Suprapubic skin (tissue), 4 donors: ENCODE results near the gene CNTD1. TPM values are rescaled to one million over a fixed set of nuclear protein-coding genes. Genes with fewer than 3 reads are reported as not detected.

Source experiments
- DNase-seq, 2 donors: peaks; one replicate each; pipeline ENCODE4 v3.0.0-alpha.2; 2019; ENCODE audit warnings: low spot score in 2 of 2
- H3K27ac ChIP-seq: fragments of 200-600 bp; sonication (generic); one replicate; pipeline ENCODE4 v1.5.1; 2019
- H3K27me3 ChIP-seq: fragments of 200-600 bp; sonication (generic); one replicate; pipeline ENCODE4 v1.5.1; 2019
- H3K36me3 ChIP-seq: fragments of 200-600 bp; sonication (generic); one replicate; pipeline ENCODE4 v1.5.1; 2019
- H3K4me1 ChIP-seq: fragments of 200-600 bp; sonication (generic); one replicate; pipeline ENCODE4 v1.5.1; 2019
- H3K4me3 ChIP-seq: fragments of 200-600 bp; sonication (generic); one replicate; pipeline ENCODE4 v1.5.1; 2019; ENCODE audit warnings: mild to moderate bottlenecking
- H3K9me3 ChIP-seq: fragments of 200-600 bp; sonication (generic); one replicate; pipeline ENCODE4 v1.5.1; 2019
- EP300 ChIP-seq: sonication (generic); formaldehyde crosslinking; IDR thresholded peaks from one replicate; pipeline ENCODE4 v1.6.1; 2017; ENCODE audit warnings: antibody characterized with exemption
- POLR2A ChIP-seq, 2 donors: fragments of 450-650 bp; IDR thresholded peaks; one replicate each; pipeline ENCODE4 v1.6.1; 2017; ENCODE audit warnings: antibody characterized with exemption in 2 of 2, mild to moderate bottlenecking in 2 of 2, moderate library complexity in 2 of 2
- POLR2AphosphoS5 ChIP-seq, 3 donors: sonication (generic); formaldehyde crosslinking; IDR thresholded peaks; one replicate each; pipeline ENCODE4 v1.6.1; 2017; ENCODE audit warnings: antibody characterized with exemption in 3 of 3
- WGBS: methylation state at CpG from one replicate; pipeline ENCODE4 v1.1.5; 2018; 5-methylcytosine and 5-hydroxymethylcytosine counted together
- total RNA-seq, 4 donors: library from RNA; depleted of rRNA; stranded (reverse); fragments of >200 nt; gene quantifications; one replicate each; pipeline ENCODE4 v1.1.0, GENCODE V29; 2016
- TF ChIP-seq, protein P1 (sequence below), 2 donors: fragments of 200-600 bp in 1 of 2; fragments of 450-650 bp in 1 of 2; sonication (generic) in 1 of 2; IDR thresholded peaks; one replicate each; pipeline ENCODE4 v1.5.1; 2016 to 2019; ENCODE audit warnings: antibody characterized with exemption in 2 of 2, mild to moderate bottlenecking in 1 of 2, moderate library complexity in 1 of 2

The CNTD1 gene
- total RNA-seq, 4 donors from 2014 or later: 0.42 TPM; not detected in 3

DNA sequence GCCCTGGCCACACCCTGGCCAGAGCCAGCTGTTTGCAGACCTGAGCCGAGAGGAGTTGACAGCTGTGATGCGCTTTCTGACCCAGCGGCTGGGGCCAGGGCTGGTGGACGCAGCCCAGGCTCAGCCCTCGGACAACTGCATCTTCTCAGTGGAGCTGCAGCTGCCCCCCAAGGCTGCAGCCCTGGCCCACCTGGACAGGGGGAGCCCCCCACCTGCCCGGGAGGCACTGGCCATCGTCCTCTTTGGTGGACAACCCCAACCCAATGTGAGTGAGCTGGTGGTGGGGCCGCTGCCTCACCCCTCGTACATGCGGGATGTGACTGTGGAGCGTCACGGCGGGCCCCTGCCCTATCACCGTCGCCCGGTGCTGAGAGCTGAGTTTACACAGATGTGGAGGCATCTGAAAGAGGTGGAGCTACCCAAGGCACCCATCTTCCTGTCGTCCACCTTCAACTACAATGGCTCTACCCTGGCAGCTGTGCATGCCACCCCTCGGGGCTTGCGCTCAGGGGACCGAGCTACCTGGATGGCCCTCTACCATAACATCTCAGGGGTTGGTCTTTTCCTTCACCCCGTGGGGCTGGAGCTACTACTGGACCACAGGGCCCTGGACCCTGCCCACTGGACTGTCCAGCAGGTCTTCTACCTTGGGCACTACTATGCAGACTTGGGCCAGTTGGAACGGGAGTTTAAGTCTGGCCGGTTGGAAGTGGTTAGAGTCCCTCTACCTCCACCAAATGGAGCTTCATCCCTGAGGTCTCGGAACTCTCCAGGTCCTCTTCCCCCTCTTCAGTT lies 46.3 kb downstream of the CNTD1 start:
- peaks cover 18% of the 10 kb centered on the region for H3K4me1 ChIP-seq
- no peak overlapping the region for H3K27ac ChIP-seq
- no peaks in the 10 kb centered on the region for H3K27me3 ChIP-seq
- H3K36me3 ChIP-seq: peaks cover 56% of the 10 kb centered on the region
- no peaks in the 10 kb centered on the region for H3K9me3 ChIP-seq
- TF ChIP-seq EP300 (no peak), POLR2A (IDR thresholded peaks at IDR 0.05) (no peak), POLR2AphosphoS5 (IDR thresholded peaks at IDR 0.05) (no peak)
- TF ChIP-seq, protein P1, sequence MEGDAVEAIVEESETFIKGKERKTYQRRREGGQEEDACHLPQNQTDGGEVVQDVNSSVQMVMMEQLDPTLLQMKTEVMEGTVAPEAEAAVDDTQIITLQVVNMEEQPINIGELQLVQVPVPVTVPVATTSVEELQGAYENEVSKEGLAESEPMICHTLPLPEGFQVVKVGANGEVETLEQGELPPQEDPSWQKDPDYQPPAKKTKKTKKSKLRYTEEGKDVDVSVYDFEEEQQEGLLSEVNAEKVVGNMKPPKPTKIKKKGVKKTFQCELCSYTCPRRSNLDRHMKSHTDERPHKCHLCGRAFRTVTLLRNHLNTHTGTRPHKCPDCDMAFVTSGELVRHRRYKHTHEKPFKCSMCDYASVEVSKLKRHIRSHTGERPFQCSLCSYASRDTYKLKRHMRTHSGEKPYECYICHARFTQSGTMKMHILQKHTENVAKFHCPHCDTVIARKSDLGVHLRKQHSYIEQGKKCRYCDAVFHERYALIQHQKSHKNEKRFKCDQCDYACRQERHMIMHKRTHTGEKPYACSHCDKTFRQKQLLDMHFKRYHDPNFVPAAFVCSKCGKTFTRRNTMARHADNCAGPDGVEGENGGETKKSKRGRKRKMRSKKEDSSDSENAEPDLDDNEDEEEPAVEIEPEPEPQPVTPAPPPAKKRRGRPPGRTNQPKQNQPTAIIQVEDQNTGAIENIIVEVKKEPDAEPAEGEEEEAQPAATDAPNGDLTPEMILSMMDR (IDR thresholded peaks at IDR 0.05): no peak
- WGBS: 85% methylated on average over 9 of the region's 24 CpGs
- DNase-seq: no peak
- H3K4me3 ChIP-seq: no peak overlapping the region

DNA sequence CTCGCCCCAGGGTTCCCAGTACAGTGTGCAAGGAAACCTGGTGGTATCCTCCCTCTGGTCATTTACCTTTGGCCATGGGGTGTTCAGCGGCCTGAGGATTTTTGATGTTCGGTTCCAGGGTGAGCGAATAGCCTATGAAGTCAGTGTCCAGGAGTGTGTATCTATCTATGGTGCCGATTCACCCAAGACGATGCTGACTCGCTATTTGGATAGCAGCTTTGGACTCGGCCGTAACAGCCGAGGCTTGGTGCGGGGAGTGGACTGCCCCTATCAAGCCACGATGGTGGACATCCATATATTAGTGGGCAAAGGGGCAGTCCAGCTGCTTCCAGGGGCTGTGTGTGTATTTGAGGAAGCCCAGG lies 46.9 kb downstream of the CNTD1 start:
- Histone ChIP-seq H3K4me1 (peaks cover 23% of the 10 kb centered on the region), H3K36me3 (peaks cover 50% of the 10 kb centered on the region), H3K9me3 (no peaks in the 10 kb centered on the region), H3K4me3 (no peak overlapping the region), H3K27ac (no peak overlapping the region), H3K27me3 (no peaks in the 10 kb centered on the region)
- no peak for DNase-seq
- 95% methylated on average over 11 of the region's 12 CpGs for WGBS
- TF ChIP-seq, protein P1 (IDR thresholded peaks at IDR 0.05): no peak
- TF ChIP-seq EP300 (no peak), POLR2AphosphoS5 (IDR thresholded peaks at IDR 0.05) (no peak), POLR2A (IDR thresholded peaks at IDR 0.05) (no peak)

DNA sequence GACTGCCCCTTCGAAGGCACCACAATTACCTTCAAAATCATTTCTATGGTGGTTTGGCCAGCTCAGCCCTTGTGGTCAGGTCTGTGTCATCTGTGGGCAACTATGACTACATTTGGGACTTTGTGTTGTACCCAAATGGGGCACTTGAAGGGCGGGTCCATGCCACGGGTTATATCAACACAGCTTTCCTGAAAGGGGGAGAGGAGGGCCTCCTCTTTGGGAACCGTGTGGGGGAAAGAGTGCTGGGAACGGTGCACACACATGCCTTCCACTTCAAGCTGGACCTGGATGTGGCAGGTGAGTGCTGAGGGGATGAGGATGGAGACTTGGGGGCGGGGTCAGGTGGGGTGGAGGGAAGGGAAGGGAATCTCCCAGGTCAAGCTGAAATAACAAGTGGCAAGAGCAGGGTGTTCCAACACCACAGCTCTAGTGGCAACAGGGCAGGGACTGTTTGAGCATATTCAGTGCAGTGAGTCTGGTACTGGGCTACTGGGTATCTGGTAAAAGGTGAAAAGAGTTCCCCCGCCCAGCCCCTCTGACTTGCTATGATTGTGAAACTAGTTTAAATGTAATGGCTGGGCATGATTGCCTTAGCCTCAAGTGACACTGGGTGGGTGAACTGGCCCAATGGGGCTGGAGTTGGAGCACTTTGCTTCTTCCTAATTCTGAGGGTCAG lies 47.4 kb downstream of the CNTD1 start:
- Histone ChIP-seq H3K27me3 (no peaks in the 10 kb centered on the region), H3K27ac (peak overlapping the region; percentile 31), H3K4me1 (peaks cover 24% of the 10 kb centered on the region), H3K4me3 (no peak overlapping the region), H3K9me3 (no peaks in the 10 kb centered on the region), H3K36me3 (peaks cover 45% of the 10 kb centered on the region)
- 66% methylated on average over 6 of the region's 7 CpGs for WGBS
- TF ChIP-seq, protein P1 (IDR thresholded peaks at IDR 0.05): no peak
- no peak for TF ChIP-seq EP300
- no peak for TF ChIP-seq POLR2A (IDR thresholded peaks at IDR 0.05)
- no peak for TF ChIP-seq POLR2AphosphoS5 (IDR thresholded peaks at IDR 0.05)
- DNase-seq: no peak

DNA sequence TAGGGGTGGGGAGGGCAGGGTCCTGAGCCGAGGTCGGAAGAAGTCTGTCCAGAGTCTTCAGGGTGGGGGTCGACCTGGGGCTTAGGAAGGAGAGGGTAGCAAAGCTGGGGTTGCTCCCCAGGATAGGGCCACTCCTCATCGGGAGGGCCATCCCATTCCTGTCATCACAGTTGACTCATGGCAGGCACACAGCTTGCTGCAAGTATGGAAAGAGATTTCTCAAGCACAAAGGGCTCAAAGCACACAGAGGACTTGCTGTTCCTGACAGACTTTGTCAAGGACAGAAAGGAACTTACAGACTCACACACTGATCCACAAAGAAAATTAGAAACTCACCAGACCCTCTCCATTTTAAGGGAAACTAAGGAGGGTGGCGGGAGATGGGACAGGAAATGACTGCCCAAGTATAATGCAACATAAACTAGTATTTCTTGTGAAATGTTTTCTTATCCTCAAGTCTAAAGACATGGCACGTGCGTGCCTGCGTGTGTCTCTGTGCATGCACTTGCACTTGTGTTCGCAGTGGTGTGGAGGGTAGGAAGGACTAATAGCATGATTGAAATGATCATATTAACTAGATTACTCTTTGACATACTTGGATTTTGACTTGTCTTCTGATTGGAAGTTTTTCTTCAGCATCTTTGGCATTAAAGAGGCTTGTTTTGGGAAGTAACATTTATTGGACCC lies 48.1 kb downstream of the CNTD1 start:
- no peak for DNase-seq
- H3K4me3 ChIP-seq: no peak overlapping the region

More for the DNA sequence above, 48.1 kb downstream of the CNTD1 start:
- 61% methylated on average over 9 of the region's 9 CpGs for WGBS
- peaks cover 24% of the 10 kb centered on the region for H3K4me1 ChIP-seq
- TF ChIP-seq EP300: no peak
- no peak for TF ChIP-seq POLR2A (IDR thresholded peaks at IDR 0.05)
- TF ChIP-seq POLR2AphosphoS5 (IDR thresholded peaks at IDR 0.05): no peak
- TF ChIP-seq, protein P1 (IDR thresholded peaks at IDR 0.05): no peak
- H3K27me3 ChIP-seq: no peaks in the 10 kb centered on the region
- H3K36me3 ChIP-seq: peaks cover 38% of the 10 kb centered on the region
- peak overlapping the region; percentile 31 for H3K27ac ChIP-seq
- H3K9me3 ChIP-seq: no peaks in the 10 kb centered on the region
